Activated B cell treated with CpG ODN at 0.5 μM for 24 hours (primary cell): Measurements from ENCODE around the gene NPM3. TPM values are rescaled to one million over a fixed set of nuclear protein-coding genes. Genes with fewer than 3 reads are reported as not detected.

Source experiments
- ATAC-seq: fragments of 200-7000 bp; cut with Tn5 transposase; one replicate; pipeline ENCODE4 v1.10.0; 2021; ENCODE audit warnings: low read depth, mild to moderate bottlenecking, moderate library complexity
- CTCF ChIA-PET: fragments of 350-600 bp; sonication (Branson Sonifier 250); formaldehyde crosslinking; loops from one replicate; lab custom pipeline; 2021; ENCODE audit warnings: antibody characterized with exemption; lab: Charles Lee
- POLR2A ChIA-PET: fragments of 350-600 bp; sonication (Branson Sonifier 250); formaldehyde crosslinking; loops from one replicate; lab custom pipeline; 2021; ENCODE audit warnings: antibody characterized with exemption; lab: Charles Lee
- DNase-seq: peaks from one replicate; pipeline ENCODE4 v3.0.0; 2022
- H3K27ac Mint-ChIP-seq: one replicate; pipeline ENCODE4 v1.8.0; 2020; ENCODE audit warnings: mixed read lengths
- H3K27me3 Mint-ChIP-seq: one replicate; pipeline ENCODE4 v1.8.0; 2021; ENCODE audit warnings: mixed read lengths
- H3K36me3 Mint-ChIP-seq: one replicate; pipeline ENCODE4 v1.8.0; 2021; ENCODE audit warnings: low read depth, mixed read lengths
- H3K4me1 Mint-ChIP-seq: one replicate; pipeline ENCODE4 v1.8.0; 2021; ENCODE audit warnings: mixed read lengths
- H3K4me3 Mint-ChIP-seq: one replicate; pipeline ENCODE4 v1.8.0; 2020; ENCODE audit warnings: mild to moderate bottlenecking, mixed read lengths
- H3K9me3 Mint-ChIP-seq: one replicate; pipeline ENCODE4 v1.8.0; 2020; ENCODE audit warnings: mixed read lengths
- CTCF ChIP-seq: fragments of 200-600 bp; IDR thresholded peaks from one replicate; pipeline ENCODE4 v1.8.0; 2022; ENCODE audit warnings: antibody characterized with exemption, mild to moderate bottlenecking
- intact Hi-C: fragments of 100-400 bp; cut with micrococcal nuclease; formaldehyde crosslinking; loops from one replicate; pipeline ENCODE4 v1.15.1; 2024
- total RNA-seq: library from RNA; stranded (reverse); gene quantifications from 2 replicates; pipeline ENCODE4 v1.2.3, GENCODE V29; 2022

The NPM3 gene
- total RNA-seq, 1 donor from 2014 or later, result 48.1 TPM

- POLR2A ChIA-PET, result no interaction called here
- no peaks in the 10 kb centered on the region for H3K9me3 Mint-ChIP-seq
- peaks cover 18% of the 10 kb centered on the region for H3K27me3 Mint-ChIP-seq
- no peak overlapping the region for H3K4me3 Mint-ChIP-seq
- H3K4me1 Mint-ChIP-seq, result no peaks in the 10 kb centered on the region
- intact Hi-C loops, result no loop called here
- no peaks in the 10 kb centered on the region for H3K36me3 Mint-ChIP-seq
- no peak overlapping the region for H3K27ac Mint-ChIP-seq
- DNase-seq, result no peak
- ATAC-seq, result no peak
- CTCF ChIA-PET, result no interaction called here
- no peak for TF ChIP-seq CTCF
Observed at GRCh38 chr10:101763141-101763846, 20.0 kb downstream of the NPM3 start.

- no peak overlapping the region for H3K4me3 Mint-ChIP-seq
Observed at GRCh38 chr10:101762736-101763135, 20.5 kb downstream of the NPM3 start.

GRCh38 chr10:101761226-101761625 is 22.0 kb downstream of the NPM3 start:
- DNase-seq (no peak), ATAC-seq (no peak)
- peaks cover 21% of the 10 kb centered on the region for H3K27me3 Mint-ChIP-seq
- no peak overlapping the region for H3K27ac Mint-ChIP-seq
- intact Hi-C loops, result no loop called here
- ChIA-PET CTCF (no interaction called here), POLR2A (no interaction called here)
- no peaks in the 10 kb centered on the region for H3K36me3 Mint-ChIP-seq
- no peak for TF ChIP-seq CTCF
- no peak overlapping the region for H3K4me3 Mint-ChIP-seq
- no peaks in the 10 kb centered on the region for H3K4me1 Mint-ChIP-seq
- H3K9me3 Mint-ChIP-seq, result no peaks in the 10 kb centered on the region

More at GRCh38 chr10:101762736-101763135, 20.5 kb downstream of the NPM3 start:
- Mint-ChIP-seq H3K36me3 (no peaks in the 10 kb centered on the region), H3K27me3 (peaks cover 18% of the 10 kb centered on the region), H3K9me3 (no peaks in the 10 kb centered on the region), H3K4me1 (no peaks in the 10 kb centered on the region), H3K27ac (no peak overlapping the region)
- TF ChIP-seq CTCF, result no peak
- DNase-seq (no peak), ATAC-seq (no peak)
- intact Hi-C loops, result no loop called here
- CTCF ChIA-PET, result no interaction called here
- POLR2A ChIA-PET, result interaction anchor here (1.0 kb wide), 1 partner anchor 10 kb away, joined by 3 read pairs; no protein-coding TSS in a partner anchor

- no peaks in the 10 kb centered on the region for H3K9me3 Mint-ChIP-seq
- ATAC-seq, result no peak
- H3K4me1 Mint-ChIP-seq, result no peaks in the 10 kb centered on the region
- TF ChIP-seq CTCF, result no peak
- no peak for DNase-seq
- ChIA-PET CTCF (no interaction called here), POLR2A (no interaction called here)
- H3K27me3 Mint-ChIP-seq, result peaks cover 17% of the 10 kb centered on the region
- H3K36me3 Mint-ChIP-seq, result no peaks in the 10 kb centered on the region
- H3K4me3 Mint-ChIP-seq, result no peak overlapping the region
- intact Hi-C loops, result no loop called here
- H3K27ac Mint-ChIP-seq, result no peak overlapping the region
Observed at GRCh38 chr10:101760510-101760909, 22.7 kb downstream of the NPM3 start.

- H3K27me3 Mint-ChIP-seq, result peaks cover 12% of the 10 kb centered on the region
- H3K9me3 Mint-ChIP-seq, result no peaks in the 10 kb centered on the region
- POLR2A ChIA-PET, result no interaction called here
- CTCF ChIA-PET, result no interaction called here
- H3K27ac Mint-ChIP-seq, result no peak overlapping the region
- intact Hi-C loops, result no loop called here
- no peak overlapping the region for H3K4me3 Mint-ChIP-seq
- no peak for ATAC-seq
- H3K36me3 Mint-ChIP-seq, result no peaks in the 10 kb centered on the region
- no peak for TF ChIP-seq CTCF
- DNase-seq, result no peak
- no peaks in the 10 kb centered on the region for H3K4me1 Mint-ChIP-seq
Observed at GRCh38 chr10:101759309-101760247, 23.7 kb downstream of the NPM3 start.
